Skin epidermis (tissue), 12 donors: ENCODE measurements around the gene TYRO3.
A peak's percentile ranks its signal among the peaks of the same experiment; 100 is the strongest.
"Not testable (repeated sequence)": the region's sequence is repeated elsewhere in the genome, so short reads cannot be mapped to it uniquely, and the experiment has no call there.

Experiments used
- H3K27ac ChIP-seq, 21 experiments: fragments of 200-600 bp; sonication (generic) in 11 of 21; one replicate each; pipeline ENCODE4 v1.5.0; 2020; ENCODE audit warnings: mild to moderate bottlenecking in 3 of 21, inconsistent platforms in 2 of 21, moderate library complexity in 2 of 21
- H3K4me3 ChIP-seq, 7 experiments: fragments of 200-600 bp; sonication (generic) in 2 of 7; one replicate each; pipeline ENCODE4 v1.5.0; 2020; ENCODE audit warnings: inconsistent platforms in 2 of 7, mild to moderate bottlenecking in 2 of 7, moderate library complexity in 1 of 7

Gene TYRO3

GRCh38 chr15:41569232-41569631, 10.2 kb downstream of the TYRO3 start:
- not testable (repeated sequence) for H3K27ac ChIP-seq, H3K4me3 ChIP-seq

GRCh38 chr15:41570764-41571163, 11.8 kb downstream of the TYRO3 start:
- H3K4me3 ChIP-seq, result no peak overlapping the region
- no peak overlapping the region for H3K27ac ChIP-seq

GRCh38 chr15:41571948-41572347, 12.9 kb downstream of the TYRO3 start:
- Histone ChIP-seq H3K27ac (no peak overlapping the region), H3K4me3 (no peak overlapping the region)

- Histone ChIP-seq H3K4me3 (no peak overlapping the region), H3K27ac (no peak overlapping the region)
These were observed 13.9 kb downstream of the TYRO3 start for GRCh38 chr15:41572866-41573265.

- H3K27ac ChIP-seq, result no peak overlapping the region
- H3K4me3 ChIP-seq, result no peak overlapping the region
These were observed 14.4 kb downstream of the TYRO3 start for GRCh38 chr15:41573396-41573795.

- H3K4me3 ChIP-seq, result no peak overlapping the region
- no peak overlapping the region for H3K27ac ChIP-seq
These were observed 15.1 kb downstream of the TYRO3 start for GRCh38 chr15:41574158-41574557.

- no peak overlapping the region for H3K4me3 ChIP-seq
- no peak overlapping the region for H3K27ac ChIP-seq
These were observed 16.3 kb downstream of the TYRO3 start for GRCh38 chr15:41575282-41575681.

- H3K4me3 ChIP-seq, result no peak overlapping the region
- H3K27ac ChIP-seq, result no peak overlapping the region
These were observed 19.1 kb downstream of the TYRO3 start for GRCh38 chr15:41577863-41578735.

GRCh38 chr15:41578736-41579383, 19.8 kb downstream of the TYRO3 start:
- Histone ChIP-seq H3K4me3 (no peak overlapping the region), H3K27ac (no peak overlapping the region)

GRCh38 chr15:41581110-41581509, 22.1 kb downstream of the TYRO3 start:
- no peak overlapping the region for H3K4me3 ChIP-seq
- no peak overlapping the region for H3K27ac ChIP-seq

GRCh38 chr15:41583795-41584194, 24.8 kb downstream of the TYRO3 start:
- H3K4me3 ChIP-seq, result no peak overlapping the region
- no peak overlapping the region for H3K27ac ChIP-seq

- Histone ChIP-seq H3K4me3 (peak overlapping the region in 5 of 7 experiments; percentile 27 to 50 (median 36)), H3K27ac (peak overlapping the region in 10 of 21 experiments; percentile 38 to 78 (median 68))
These were observed 25.7 kb downstream of the TYRO3 start for GRCh38 chr15:41584636-41585126.

- peak overlapping the region in 6 of 7 experiments; percentile 21 to 50 (median 34) for H3K4me3 ChIP-seq
- H3K27ac ChIP-seq, result peak overlapping the region in 17 of 21 experiments; percentile 4 to 78 (median 59)
These were observed 26.4 kb downstream of the TYRO3 start for GRCh38 chr15:41585127-41586047.

GRCh38 chr15:41586531-41587282, 27.7 kb downstream of the TYRO3 start:
- not testable (repeated sequence) for H3K4me3 ChIP-seq, H3K27ac ChIP-seq

- not testable (repeated sequence) for H3K4me3 ChIP-seq, H3K27ac ChIP-seq
These were observed 30.0 kb downstream of the TYRO3 start for GRCh38 chr15:41589018-41589417.

- not testable (repeated sequence) for H3K4me3 ChIP-seq
These were observed 30.6 kb downstream of the TYRO3 start for GRCh38 chr15:41589571-41589970.

GRCh38 chr15:41591217-41591616, 32.2 kb downstream of the TYRO3 start:
- H3K27ac ChIP-seq, H3K4me3 ChIP-seq: not testable (repeated sequence)

More at GRCh38 chr15:41589571-41589970, 30.6 kb downstream of the TYRO3 start:
- not testable (repeated sequence) for H3K27ac ChIP-seq

GRCh38 chr15:41592718-41593117, 33.7 kb downstream of the TYRO3 start:
- not testable (repeated sequence) for H3K27ac ChIP-seq, H3K4me3 ChIP-seq
